IPS DF 4.7 (cell line): ENCODE measurements around the gene FAM114A2.

Experiments used
- DNase-seq: peaks from one replicate; pipeline ENCODE4 v3.0.0-alpha.2; 2013; ENCODE audit warnings: low spot score; ENCODE audit errors: extremely low read depth

FAM114A2 gene

DNA sequence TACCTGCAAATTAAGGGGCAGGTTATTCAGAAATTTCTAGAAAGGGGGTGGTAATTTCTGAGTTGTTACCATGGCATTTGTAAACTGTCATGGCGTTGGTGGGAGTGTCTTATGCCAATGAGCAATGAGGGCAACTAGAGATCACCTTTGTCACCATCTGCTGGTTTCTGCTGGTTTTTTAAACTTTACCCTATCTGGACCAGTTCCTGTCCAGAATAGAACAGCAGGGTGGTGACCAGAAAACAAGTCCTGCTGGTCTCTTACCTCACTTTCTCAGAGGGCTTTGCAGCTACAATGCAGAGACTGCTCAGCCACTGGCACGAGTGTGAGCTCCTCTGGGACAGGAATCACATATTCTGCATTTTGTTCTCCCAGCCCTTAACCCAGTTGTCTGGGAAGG, 51.4 kb downstream of the FAM114A2 start:
- DNase-seq = no peak

DNA sequence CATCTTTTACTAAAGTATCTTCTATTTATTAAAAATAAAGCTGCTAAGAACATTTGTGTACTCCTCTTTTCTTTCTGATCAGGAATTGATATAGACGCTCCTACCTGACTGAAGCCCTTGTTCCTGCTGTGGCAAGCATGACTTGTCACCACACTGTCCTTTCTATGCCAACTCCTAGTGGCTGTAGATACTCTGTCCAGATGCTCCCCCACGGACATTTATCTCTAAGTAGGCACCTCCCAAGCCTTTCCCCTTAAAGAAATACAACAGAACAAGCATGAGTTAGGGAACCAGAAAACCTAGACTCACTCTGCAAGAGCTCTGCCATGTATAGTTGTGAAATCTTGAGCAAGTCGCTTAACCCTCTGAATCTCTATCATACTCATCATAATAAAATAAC, 53.2 kb downstream of the FAM114A2 start:
- DNase-seq = no peak

DNA sequence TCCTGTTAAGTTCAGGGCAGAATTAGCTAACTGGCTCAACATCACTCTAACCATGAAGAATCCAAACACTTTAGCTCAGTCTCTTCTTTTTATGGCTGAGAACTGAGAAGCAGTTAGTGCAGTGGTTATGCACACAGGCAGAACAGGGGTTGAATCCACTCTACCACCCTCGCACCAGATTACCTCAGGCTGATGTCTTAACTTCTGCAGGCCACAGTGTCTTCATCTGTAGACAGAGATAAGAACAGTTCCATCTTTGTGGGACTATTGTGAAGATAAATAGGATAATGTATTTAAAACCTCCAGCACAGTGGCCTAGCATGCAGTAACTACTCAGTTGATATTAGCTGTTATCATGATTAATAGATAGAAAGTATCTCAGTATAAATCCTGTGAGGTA, 54.8 kb downstream of the FAM114A2 start:
- DNase-seq = no peak

GRCh38 chr5:153981905-153982605, 56.7 kb downstream of the FAM114A2 start:
- DNase-seq = no peak

DNA sequence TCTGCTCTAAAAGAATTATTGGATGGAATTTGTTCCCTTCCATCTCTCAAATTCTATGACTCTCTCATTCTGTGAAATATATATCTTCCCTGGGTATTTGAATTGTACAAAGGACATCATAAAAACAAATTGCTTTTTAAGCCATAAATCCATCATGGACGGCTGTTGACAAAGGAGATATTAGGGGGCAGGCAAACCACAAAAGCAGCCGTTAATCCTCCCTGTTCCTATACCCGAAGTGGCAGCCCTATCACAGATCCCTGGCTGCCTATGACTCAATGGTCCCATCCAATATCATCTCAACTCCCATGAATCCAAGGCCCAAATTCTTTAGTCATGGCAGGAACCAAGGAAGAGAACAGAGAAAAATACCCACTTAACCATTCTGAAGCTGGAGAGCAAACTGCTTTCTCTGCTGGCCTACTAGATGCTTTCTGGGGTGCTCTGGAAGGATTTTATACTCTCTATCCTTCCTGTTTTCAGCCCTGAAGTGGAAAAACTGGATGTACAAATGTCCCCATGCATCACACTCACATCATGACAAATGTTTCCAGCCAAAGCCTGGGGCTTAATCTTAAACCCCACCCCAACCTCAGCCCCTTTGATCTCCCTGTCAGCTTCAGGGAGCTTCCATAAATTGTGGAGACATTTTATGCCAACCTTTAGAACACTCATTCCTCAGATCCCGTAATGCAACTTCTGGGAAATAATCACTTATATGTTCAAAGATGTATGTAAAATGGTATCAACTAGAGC, 59.5 kb downstream of the FAM114A2 start:
- DNase-seq = no peak

DNA sequence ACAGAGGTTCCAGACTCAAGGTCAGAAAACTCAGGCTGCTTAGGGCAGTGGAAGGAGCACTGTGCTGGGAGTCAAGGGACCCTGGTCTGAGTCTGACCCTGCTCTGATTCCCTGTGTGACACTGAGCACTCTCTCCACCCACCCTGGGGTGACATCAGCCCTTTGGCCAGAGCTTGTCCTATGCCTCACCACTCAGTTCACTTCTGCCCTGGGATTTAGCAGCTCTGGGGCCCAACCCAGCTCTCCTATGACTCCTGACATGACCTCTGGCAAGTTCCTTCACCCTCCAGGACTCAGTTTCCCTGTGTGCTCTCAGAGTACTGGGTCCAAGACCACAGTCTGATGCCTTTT, 63.9 kb downstream of the FAM114A2 start:
- no peak for DNase-seq

DNA sequence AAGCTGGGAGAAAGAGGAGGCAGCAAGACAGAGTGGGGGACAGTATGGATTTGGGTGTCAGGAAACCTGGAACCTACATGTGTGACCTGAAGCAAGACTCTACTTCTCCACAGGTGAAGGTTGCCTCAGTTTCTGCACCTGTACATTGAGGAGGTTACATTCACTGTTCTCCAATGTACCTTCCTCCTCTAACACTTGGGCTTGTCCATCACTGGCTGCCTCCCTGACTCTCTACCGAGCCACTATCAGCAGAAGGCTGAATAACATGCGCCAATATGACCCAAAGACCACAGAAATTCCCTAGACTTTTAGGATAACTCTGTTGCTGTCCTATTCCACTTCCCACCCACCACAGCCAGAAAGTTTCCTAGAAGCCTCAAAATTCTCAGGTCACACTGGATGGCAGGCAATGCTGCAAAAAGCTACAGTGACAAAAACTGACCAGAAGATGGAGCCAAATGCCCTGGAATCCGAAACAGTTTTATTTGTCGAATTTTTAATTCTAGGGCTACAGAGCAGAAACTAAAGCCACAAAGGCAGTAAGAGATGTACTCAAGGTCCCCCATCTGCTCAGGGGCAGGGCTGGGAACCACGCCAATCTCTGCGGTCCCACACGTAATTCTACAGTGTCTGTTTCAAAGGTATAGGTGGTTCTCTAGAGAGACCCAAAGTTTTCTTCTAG, 64.4 kb downstream of the FAM114A2 start:
- no peak for DNase-seq

DNA sequence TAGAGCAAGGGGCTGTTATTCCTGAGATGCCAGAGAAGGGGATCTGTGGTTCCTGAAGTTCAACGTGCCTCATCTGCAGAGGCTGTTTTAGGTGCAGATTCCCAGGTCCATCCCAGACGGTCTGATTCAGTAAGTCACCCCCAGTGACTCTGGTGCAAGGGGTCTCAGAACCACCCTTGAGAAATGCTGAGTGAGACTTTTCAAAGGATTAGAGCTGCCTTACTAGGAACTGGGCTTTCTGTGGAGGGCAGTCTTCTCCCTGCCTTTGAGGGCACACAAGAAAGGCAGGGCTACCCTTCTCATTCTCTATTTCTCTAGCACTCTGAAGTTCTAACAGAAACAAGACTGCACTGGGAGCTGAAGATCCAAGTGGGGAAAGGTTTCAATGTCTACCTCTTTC, 66.5 kb downstream of the FAM114A2 start:
- no peak for DNase-seq

DNA sequence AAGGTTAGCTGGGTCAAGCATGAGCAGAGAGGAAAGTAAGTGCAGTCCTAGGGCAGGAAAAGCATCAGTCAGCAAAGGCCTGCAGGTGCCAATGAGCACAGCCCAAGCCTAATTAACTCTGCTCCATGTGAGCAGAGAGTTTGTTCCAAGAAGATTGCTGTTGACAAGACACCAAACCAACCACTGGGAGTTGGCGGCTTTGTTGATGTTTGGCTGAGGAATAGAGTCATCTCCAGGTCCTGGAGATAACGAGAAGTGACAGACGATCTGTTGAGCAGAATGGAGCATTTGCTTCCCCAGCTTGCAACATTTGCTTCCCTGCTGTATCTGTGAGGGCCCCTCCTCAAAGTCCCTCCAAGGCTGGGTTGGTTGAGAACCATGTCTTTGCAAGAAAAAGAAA, 68.2 kb downstream of the FAM114A2 start:
- no peak for DNase-seq

DNA sequence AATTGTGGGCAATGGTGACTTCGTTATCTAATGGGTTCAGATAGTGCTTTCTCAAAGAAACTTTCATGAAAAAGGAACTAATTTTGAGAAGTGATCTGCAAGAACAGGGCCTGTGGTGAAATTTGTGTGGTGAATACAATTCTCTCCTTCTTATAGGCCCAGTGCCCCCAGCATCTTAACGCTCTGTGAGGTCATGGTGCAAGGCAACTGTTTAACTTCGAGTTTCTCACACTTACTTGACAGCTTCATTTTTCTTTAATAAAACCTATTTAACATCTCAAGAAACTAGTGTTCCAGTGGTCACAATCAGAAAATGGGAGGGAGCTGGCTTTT, 69.2 kb downstream of the FAM114A2 start:
- DNase-seq = no peak

DNA sequence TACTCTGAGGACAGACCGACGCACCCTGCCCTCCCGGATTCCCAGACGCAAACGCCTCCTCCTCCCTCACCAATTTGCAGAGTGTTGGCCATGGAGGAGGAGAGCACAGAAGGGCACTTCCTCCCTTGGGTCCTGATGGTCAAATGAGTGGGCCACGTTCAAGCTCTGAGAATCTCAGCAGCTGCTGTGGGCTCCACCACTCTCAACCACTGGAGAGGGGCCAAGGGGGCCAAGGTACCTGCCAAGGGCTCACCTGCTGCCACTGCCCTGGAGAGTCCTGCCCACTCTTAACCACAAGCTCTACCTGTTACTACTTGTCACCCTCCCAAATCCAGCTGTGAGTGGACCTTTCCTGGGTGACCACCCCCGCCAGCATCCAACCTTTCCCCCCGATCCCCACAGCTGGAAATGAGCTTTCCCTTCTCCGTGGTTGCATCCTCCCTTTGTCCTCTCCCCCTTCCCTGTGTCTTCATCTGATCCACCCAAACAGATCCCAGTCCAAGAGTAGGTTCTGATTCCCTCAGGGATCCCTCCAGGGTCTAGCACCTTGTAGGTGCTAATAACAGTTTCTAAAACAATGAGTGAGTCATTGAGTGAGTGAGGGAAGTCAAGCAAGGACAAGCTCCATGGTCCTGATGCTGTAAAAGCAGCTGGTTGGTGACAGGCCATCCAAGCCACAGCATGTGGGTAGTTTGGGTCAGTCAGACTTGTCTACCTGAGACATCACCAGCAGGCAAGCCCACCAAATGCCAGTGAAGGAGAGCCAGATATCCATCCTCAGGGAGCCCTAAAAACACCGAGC, 69.7 kb downstream of the FAM114A2 start:
- no peak for DNase-seq

DNA sequence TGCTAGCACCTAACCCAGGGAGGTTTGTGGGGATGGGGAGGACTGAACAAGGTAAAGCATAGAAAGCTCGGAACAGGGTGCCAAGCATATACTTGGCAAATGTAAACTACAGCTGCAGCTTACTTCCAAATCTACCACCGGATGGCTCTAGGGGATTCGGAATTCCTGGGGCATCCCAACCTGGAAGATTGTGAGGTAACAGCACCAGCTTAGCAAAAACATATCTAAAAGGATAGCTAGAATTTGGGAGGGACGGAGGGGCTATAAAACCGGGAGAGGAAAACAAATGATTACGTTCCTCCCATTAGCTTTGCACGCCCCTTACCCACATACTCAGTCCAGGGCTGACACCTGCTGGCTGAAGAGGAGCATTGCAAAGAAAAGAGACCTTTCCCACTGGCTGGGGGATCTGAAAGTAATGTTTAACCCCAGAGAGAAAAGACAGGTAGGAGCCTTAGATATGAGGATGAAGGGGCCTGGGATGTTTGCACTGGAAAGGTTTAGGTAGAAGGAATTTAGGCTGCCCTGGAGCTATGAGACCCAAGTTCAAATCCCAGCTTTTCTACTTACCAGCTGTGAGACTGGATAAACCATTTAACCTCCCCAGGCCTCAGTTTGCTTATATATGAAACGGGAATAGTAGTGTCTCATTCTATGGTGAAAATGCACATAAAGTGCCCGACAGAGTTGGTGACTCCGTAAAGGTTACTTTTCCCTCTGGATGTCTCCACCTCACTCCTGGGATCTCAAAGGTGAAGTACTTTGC, 73.6 kb downstream of the FAM114A2 start:
- no peak for DNase-seq

GRCh38 chr5:153964191-153964879, 74.4 kb downstream of the FAM114A2 start:
- DNase-seq = no peak

- no peak for DNase-seq
Measured at GRCh38 chr5:153960269-153961215, 78.2 kb downstream of the FAM114A2 start.

DNA sequence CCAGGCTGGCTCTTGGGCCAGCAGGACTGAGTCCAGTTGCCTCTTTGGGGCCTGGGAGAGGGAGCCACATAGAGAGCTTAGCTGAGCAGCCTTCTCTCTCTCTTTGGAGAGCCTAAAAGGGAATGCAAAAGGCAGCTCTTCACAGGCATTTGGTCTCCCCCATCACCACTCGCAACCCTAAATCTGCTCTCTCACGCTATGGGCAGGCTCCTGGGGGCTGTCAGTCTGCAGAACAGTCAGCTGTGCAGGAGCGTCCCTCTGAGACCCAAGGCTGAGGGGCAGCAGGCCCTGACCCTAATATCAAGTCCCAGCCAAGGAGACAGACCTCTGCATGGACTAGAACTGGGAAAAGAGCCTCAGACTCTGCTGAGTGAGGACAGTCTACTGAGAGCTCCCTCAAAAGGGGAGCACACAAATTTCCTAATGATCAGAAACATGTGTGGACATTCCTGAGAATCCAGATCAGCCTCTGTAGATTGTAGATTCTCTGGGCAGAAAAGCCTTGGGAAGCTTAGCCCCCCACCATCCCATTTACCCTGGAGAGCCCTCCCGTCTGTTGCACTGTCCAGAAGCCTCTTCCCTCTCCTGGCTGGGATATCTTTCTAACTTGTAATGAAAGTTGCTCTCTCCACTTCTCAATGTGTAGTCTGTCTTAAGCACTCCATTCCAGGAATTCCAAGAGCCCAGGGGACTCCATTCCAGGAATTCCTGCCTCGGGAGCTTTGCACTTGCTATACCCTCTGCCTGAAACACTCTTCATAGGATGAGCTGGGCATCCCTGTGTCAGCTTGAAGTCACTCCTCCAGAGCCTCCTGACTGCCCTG, 79.4 kb downstream of the FAM114A2 start:
- no peak for DNase-seq

DNA sequence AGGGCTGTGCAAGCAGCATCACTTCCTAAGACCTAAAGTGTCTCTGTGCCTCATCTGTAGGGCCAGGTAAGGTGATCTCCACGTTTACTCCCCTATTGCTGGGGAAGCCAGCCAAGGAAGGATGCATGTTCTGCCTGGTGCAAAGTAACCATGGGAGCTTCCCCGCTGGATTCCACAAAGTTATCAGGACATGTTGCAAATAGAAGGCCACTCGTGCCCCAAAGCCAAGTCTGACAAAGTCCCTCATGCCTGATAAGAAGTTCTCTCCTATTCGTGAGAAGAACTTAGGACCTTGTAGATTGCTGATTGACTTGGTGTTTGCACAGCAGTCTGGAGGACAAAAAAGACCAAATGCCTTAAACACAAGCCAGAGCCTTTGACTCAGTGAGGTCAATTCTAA, 81.5 kb downstream of the FAM114A2 start:
- DNase-seq = no peak

- no peak for DNase-seq
Measured at GRCh38 chr5:153953411-153953810, 85.3 kb downstream of the FAM114A2 start.

- DNase-seq = no peak
Measured at GRCh38 chr5:153952893-153953292, 85.8 kb downstream of the FAM114A2 start.

GRCh38 chr5:153952057-153952456, 86.7 kb downstream of the FAM114A2 start:
- no peak for DNase-seq
